ENCODE measurements around the gene SIX3.

The SIX3 gene

DNA sequence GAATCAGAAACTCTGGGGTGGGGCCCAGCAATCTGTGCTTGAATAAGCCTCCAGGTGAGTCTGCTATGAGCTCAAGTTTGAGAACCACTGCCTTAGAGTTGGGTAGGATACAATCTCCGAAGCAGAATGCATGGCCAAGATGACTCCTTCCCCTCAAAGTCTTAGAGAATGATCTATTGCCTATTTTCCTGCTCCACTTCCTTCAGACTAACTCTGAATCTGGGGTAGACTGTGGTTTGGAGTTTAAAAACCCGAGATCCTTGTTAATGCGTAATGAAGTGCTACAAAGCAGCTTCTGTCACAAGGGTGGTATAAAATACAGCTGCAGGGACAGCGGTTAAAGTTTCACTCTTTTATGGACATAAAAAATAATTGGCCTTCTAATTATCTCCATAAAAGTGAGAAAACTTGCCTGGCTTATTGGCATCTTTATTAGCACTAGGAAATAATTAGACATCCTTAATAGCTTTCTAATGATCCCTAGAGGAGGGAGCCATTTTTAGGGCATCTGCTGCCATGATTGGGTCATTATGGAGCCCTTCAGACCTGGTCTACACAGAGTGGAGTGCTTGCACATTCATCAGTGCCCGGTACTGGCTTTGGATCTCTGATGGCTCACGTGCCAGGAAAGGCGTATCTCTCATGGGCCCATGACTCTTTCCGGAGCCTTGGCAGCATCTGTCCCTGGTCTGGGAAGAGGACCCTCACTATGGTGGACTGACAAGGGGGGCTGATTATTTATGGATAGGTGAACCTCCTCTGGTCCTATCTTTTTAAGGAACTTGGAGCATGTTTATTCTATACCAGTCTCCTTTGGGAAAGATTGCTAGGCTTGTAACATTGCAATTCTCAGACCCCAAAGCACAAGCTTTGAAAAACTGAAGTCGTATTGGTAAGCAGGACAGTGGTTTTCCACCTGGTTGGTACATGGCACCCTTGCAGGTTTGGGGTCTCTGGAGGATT lies 39.5 kb downstream of the SIX3 start:
- FAIRE-seq (no peak), DNase-seq (ENCODE audit: insufficient read length, low spot score) (no peak)

GRCh38 chr2:44981714-44982108 lies 40.2 kb downstream of the SIX3 start:
- DNase-seq (ENCODE audit: insufficient read length, low spot score): peak; percentile 86
- peak; percentile 84 for FAIRE-seq

DNA sequence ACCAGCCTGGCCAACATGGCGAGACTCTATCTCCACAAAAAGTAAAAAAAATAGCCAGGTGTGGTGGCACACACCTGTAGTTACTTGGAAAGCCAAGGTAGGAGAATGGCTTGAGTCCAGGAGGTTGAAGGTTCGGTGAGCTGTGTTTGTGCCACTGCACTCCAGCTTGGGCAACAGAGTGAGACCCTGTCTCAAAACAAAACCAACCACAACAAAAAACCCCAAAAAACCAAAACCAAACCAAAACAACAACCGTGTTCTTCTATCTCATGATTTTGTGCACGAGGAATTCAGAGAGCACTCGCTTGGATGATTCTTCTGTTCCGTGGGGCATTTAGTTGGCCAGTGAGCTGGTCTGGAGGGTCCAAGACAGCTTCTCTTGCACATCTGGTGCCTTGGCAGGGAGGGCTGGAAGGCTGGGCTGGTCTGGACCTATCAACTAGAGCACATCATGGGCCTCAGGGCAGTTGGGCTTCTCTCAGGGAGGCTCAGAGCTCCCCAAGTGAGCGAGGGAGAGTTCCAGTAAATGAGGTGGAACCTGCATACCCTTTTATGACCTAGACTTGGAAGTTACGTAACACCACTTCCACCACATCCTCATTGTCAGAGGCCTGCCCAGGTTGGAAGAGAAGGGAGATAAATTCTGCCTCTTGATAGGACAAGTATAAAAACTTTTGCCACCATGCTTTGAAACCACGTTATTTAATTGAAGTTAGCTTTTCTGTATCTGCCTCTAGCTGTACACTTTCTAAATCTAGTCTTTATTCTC lies 42.5 kb downstream of the SIX3 start:
- DNase-seq (ENCODE audit: insufficient read length, low spot score): no peak
- FAIRE-seq: no peak

DNA sequence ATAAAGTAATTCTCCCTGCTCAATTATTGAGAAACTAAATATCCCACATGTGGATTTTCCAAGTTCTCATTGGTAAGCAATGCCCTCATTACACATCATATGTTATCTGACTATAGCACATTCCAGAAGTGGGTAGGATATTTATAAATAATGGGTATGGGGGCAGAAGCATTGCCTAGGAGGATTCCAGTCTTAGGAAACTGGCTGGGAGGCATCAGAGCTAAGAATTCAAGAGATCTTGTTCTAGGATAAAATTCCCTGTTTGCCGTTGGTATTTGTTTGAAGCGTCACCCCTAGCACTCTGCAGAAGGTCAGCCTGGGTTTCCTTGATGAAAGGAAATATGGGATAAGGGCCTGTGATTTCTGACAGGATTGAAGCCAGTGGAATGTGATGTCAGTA lies 47.7 kb downstream of the SIX3 start:
- no peak for DNase-seq (ENCODE audit: insufficient read length, low spot score)
- no peak for FAIRE-seq

DNA sequence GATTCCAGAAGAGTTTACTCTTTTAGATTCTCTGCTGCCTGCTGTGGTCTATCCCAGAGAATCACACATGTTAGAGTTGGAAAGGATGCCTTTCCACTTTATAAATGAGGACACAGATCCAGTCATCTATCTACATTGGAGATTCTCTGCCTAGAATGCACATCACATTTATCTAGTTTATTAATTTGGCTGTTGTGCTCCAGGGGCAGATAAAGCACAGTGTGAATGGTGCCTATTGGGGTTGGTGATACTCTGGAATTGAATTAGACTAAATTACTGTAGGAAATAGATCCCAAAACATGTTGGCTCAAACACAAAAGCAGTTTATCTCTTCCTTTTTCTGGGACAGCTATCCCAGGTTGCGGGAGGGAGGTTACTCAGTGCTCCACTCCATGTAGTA lies 52.9 kb downstream of the SIX3 start:
- DNase-seq (ENCODE audit: insufficient read length, low spot score) (no peak), FAIRE-seq (no peak)
